ENCODE results near the gene RAD23A. TPM values are rescaled to one million over a fixed set of nuclear protein-coding genes. Genes with fewer than 3 reads are reported as not detected.
A peak's percentile ranks its signal among the peaks of the same experiment; 100 is the strongest.

The RAD23A gene
- total and polyA plus RNA-seq, 10 of the 15 experiments (the other 5 are each of a cell fraction or from before 2014, with no cell fraction given), result 8.8 to 198 (median 119) TPM

GRCh38 chr19:12956446-12957388 lies 11.1 kb downstream of the RAD23A start, which contains the start of gene GADD45GIP1 (continued):
- TF ChIP-seq PRDM15 (CRISPR knock-in tag; IDR thresholded peaks at IDR 0.05), result no peak
- peak; percentile 27; the same call in 1 of the 2 replicates for TF ChIP-seq RUNX3 (IDR thresholded peaks at IDR 0.05; ENCODE audit: low read length)
- TF ChIP-seq BCL3 (IDR thresholded peaks at IDR 0.05; ENCODE audit: borderline replicate concordance, insufficient read depth, low read depth, low read length, poor library complexity, severe bottlenecking), result no peak
- no peak for TF ChIP-seq FOXK2 (IDR thresholded peaks at IDR 0.05)
- TF ChIP-seq MYC (IDR thresholded peaks at IDR 0.05; ENCODE audit: insufficient read depth, insufficient read length, insufficient replicate concordance, low read length, severe bottlenecking), result peak; percentile 64
- TF ChIP-seq RCOR1 (conservative IDR thresholded peaks at IDR 0.05; ENCODE audit: low read depth, low read length), result no peak
- peak; percentile 80; the same call in 1 of the 2 replicates for TF ChIP-seq MYB (IDR thresholded peaks at IDR 0.05; ENCODE audit: borderline replicate concordance, low read depth, low read length)
- peak; percentile 69 for TF ChIP-seq IKZF1 (conservative IDR thresholded peaks at IDR 0.05)

All from GM12878 (cell line).